NB4 (cell line): Measurements from ENCODE around the gene OTUB2.

Experiments
- DNase-seq: peaks from one replicate; pipeline ENCODE4 v3.0.0; 2010; ENCODE audit warnings: low read depth
- H3K4me3 ChIP-seq: one replicate; pipeline ENCODE4 v1.5.1; 2011; ENCODE audit warnings: mild to moderate bottlenecking, low read depth, low read length, moderate library complexity
- MYC ChIP-seq: IDR thresholded peaks from 2 replicates; pipeline ENCODE4 v1.6.1; 2011; ENCODE audit warnings: low read depth, low read length
- POLR2A ChIP-seq: IDR thresholded peaks from 2 replicates; pipeline ENCODE4 v1.6.1; 2011; ENCODE audit warnings: mild to moderate bottlenecking; ENCODE audit not compliant: insufficient read length; ENCODE audit errors: extremely low read depth
- TF ChIP-seq, protein P1 (sequence below): IDR thresholded peaks from 2 replicates; pipeline ENCODE4 v1.6.1; 2011; ENCODE audit warnings: low read depth, low read length
- TF ChIP-seq, protein P2 (sequence below): IDR thresholded peaks from one replicate; pipeline ENCODE4 v1.5.1; 2012; ENCODE audit warnings: low read depth, low read length

The OTUB2 gene

DNA sequence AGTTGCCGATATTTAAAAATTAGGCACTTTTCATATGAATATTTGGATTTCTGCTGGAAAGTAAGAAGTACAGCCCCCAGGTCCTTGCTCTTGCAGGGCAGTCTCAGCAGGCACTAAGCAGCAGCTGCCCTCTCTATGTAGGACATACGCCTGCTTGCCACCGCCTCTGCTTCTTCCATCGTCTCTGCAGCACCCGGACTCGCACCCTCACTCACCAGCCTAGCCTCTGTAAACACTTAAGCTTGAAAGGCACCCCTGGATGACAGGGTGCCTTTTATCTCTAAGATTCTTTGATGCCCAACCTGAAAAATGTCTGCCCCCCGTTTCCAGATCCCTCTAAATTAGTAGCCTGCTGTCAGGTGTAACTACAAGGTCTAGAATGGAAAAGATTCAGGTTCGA lies 19.0 kb downstream of the OTUB2 start:
- TF ChIP-seq, protein P1, sequence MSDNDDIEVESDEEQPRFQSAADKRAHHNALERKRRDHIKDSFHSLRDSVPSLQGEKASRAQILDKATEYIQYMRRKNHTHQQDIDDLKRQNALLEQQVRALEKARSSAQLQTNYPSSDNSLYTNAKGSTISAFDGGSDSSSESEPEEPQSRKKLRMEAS, result no peak
- TF ChIP-seq POLR2A (no peak), MYC (no peak)
- TF ChIP-seq, protein P2, sequence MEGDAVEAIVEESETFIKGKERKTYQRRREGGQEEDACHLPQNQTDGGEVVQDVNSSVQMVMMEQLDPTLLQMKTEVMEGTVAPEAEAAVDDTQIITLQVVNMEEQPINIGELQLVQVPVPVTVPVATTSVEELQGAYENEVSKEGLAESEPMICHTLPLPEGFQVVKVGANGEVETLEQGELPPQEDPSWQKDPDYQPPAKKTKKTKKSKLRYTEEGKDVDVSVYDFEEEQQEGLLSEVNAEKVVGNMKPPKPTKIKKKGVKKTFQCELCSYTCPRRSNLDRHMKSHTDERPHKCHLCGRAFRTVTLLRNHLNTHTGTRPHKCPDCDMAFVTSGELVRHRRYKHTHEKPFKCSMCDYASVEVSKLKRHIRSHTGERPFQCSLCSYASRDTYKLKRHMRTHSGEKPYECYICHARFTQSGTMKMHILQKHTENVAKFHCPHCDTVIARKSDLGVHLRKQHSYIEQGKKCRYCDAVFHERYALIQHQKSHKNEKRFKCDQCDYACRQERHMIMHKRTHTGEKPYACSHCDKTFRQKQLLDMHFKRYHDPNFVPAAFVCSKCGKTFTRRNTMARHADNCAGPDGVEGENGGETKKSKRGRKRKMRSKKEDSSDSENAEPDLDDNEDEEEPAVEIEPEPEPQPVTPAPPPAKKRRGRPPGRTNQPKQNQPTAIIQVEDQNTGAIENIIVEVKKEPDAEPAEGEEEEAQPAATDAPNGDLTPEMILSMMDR, result no peak
- no peak for DNase-seq
- H3K4me3 ChIP-seq, result no peak overlapping the region

DNA sequence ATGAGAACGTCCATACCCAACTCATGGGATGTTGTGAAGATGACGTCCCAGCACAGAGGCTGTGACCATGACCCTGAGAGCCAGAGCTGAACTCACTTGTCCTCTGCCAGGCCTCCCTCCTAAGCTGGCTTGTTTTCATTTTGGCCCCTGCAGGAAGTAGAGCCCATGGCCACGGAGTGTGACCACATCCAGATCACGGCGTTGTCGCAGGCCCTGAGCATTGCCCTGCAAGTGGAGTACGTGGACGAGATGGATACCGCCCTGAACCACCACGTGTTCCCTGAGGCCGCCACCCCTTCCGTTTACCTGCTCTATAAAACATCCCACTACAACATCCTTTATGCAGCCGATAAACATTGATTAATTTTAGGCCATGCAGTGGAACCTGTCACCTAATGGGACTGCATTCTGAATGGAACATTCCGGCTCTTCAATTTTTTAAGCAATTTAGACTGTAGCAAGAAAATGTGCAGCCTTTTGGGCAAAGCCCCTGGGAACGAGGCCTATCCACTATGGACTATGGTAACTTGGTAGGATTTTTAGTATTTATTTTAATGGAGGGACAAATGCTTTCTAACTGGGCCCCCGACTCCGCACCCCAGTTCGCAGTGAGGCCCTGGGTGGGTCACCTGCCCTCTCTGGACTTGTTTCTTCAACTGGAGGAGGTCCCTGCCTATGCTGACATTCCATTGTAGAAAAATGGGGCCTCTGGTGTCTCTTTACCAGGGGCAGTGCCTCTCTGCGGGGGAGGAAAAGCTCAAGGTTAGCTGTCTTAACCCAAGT lies 19.6 kb downstream of the OTUB2 start:
- TF ChIP-seq, protein P2, result no peak
- TF ChIP-seq POLR2A (no peak), MYC (no peak)
- TF ChIP-seq, protein P1, result no peak
- no peak for DNase-seq
- no peak overlapping the region for H3K4me3 ChIP-seq

DNA sequence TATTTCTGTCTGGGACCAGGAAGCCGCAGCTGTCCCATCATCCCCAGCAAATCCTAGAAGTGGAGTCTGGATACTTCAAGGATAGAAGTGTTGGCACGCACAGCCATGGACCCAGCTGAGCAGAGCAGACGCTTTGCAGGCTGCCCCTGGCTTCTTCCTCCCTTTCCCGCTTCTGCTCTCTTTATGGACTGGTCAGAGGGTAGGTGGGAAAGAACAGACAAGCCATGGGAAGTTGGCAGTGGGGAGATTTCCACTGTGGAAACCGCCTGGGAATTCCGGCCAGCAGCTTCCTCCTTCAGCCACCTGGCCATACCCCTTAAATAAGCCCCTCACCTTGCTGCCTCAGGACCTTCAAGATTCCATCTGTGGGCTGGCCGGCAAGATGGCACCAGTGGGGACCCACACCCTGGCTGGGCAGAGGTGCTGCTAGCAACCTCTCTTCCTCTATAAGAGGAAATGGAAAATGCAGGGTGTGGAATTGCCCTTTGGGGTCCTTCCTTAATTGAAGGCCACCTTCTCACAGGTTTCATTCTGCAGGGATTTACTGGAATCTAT lies 20.6 kb downstream of the OTUB2 start:
- no peak for DNase-seq
- H3K4me3 ChIP-seq, result no peak overlapping the region
- TF ChIP-seq, protein P2, result no peak
- TF ChIP-seq MYC (no peak), POLR2A (no peak)
- TF ChIP-seq, protein P1, result no peak

DNA sequence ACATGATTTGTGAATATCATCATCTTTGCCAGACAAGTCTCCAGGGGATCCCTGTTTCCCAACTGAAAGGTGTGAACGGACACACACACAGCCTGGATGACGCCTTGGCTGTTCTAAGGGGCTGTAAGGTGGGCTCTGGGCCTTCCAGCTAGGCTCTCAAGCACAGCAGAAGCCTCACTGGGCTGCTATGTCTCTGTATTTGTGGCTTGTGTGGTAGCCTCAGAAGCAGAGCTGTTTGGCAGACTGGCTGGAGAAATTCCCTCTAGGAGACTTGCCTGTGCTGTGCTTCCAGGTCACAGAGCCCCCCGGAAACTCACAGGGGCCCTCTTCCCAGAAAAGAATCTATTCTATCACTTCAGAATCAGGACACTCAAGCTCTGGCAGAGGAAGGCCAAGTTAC lies 21.4 kb downstream of the OTUB2 start:
- no peak for DNase-seq
- no peak overlapping the region for H3K4me3 ChIP-seq
- TF ChIP-seq POLR2A (no peak), MYC (no peak)
- TF ChIP-seq, protein P2, result no peak
- TF ChIP-seq, protein P1, result no peak

DNA sequence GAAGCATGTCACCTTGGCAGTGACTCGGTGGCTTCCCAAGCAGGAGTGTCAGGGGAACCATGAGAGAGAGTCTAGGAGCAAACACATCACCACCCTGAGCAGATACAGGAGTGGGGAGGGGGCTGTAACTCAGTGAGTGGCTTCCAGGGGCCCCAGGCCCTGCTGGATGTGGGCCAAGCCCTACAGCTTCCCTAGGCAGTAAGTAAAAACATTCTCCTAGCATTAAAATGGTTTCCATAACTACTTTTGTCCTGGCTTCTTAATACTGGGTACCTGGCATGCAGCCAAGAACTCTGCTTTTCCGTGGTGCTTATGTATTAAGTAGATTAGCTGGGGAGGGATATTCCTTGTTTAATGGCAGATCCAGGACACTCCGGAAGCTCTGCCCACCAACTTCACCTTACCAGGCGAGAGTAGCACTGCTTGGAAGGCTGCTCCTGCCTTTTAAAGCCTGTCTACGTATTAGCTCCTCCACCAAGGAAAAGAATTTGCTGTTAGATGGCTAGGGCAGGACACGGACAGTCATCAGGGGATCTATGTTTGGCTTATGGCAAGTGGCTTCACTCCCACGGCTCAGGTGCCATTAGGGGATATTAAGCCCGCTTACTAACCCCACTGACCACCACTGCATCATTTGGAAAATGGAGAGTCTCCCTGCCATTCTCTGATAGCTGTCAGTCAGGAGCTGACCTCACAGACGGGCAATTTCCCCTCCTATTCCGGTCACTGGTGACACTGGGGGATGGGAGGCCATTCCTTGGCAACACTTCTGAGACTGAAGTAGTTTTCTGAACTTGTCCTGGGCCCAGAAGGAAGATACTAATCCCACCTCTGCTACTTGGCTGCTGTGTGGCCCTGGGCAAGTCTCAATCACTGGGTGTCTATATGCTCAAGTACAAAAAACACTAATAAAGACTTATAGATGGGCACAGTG lies 22.8 kb downstream of the OTUB2 start:
- H3K4me3 ChIP-seq, result no peak overlapping the region
- TF ChIP-seq POLR2A (no peak), MYC (no peak)
- TF ChIP-seq, protein P2, result no peak
- TF ChIP-seq, protein P1, result no peak
- no peak for DNase-seq
